K562 (cell line): ENCODE data around the gene TRIM27. TPM values are rescaled to one million over a fixed set of nuclear protein-coding genes. Genes with fewer than 3 reads are reported as not detected.
A peak's percentile ranks its signal among the peaks of the same experiment; 100 is the strongest.

Experiments used
- ATAC-seq: fragments of 200-7000 bp; cut with Tn5 transposase; 3 replicates; pipeline ENCODE4 v1.9.1; 2020; ENCODE audit warnings: moderate library complexity
- BruUV-seq: library from RNA; stranded (reverse); fragments of 400-500 nt; replicated peaks from 2 replicates; lab custom pipeline; 2021; lab: Mats Ljungman, UMichigan
- CTCF ChIA-PET: fragments of 300-600 bp; formaldehyde crosslinking; extraction: SDS; loops from one replicate; lab custom pipeline; 2021; ENCODE audit warnings: low intra/inter-chr PET ratio; lab: Yijun Ruan, JAX
- POLR2A ChIA-PET: fragments of 300-600, 350-650 bp; sonication (Branson Sonifier 250); formaldehyde crosslinking; extraction: SDS; loops from one replicate; lab custom pipeline; 2021; ENCODE audit warnings: antibody characterized with exemption, inconsistent platforms; lab: Yijun Ruan, JAX
- DNase-seq, 4 experiments: peaks; one replicate each; pipeline versions ENCODE4 v3.0.0 to v3.0.0-alpha.2; 2011 to 2018; ENCODE audit warnings: low spot score in 3 of 4, mixed read lengths in 3 of 4; ENCODE audit errors: extremely low read depth in 1 of 4
- FAIRE-seq: peaks from 2 replicates; lab custom pipeline; 2011; peaks lifted over from hg19 to GRCh38; lab: Jason Lieb, UNC
- H2AFZ ChIP-seq: 2 replicates; pipeline ENCODE4 v1.6.0; 2011; ENCODE audit warnings: low read depth, low read length, control low read depth, inconsistent platforms
- H3K27ac ChIP-seq: fragments of 200-600 bp; 3 replicates; pipeline ENCODE4 v1.8.0; 2011; ENCODE audit warnings: low read depth, mild to moderate bottlenecking, control low read depth, inconsistent platforms, low read length, moderate library complexity, mixed read lengths; ENCODE audit errors: extremely low read depth
- H3K27me3 ChIP-seq, 2 experiments: fragments of 300-600 bp in 1 of 2; 2 replicates in 1 of 2; 3 replicates in 1 of 2; pipeline versions ENCODE4 v1.6.0 to v1.8.0; 2011; ENCODE audit warnings: inconsistent platforms in 2 of 2, low read length in 2 of 2, mild to moderate bottlenecking in 1 of 2, mixed read lengths in 1 of 2, moderate library complexity in 1 of 2; ENCODE audit not compliant: control insufficient read depth in 2 of 2, insufficient read depth in 2 of 2
- H3K36me3 ChIP-seq: fragments of 300-600 bp; 3 replicates; pipeline ENCODE4 v1.8.0; 2011; ENCODE audit warnings: mild to moderate bottlenecking, low read length, inconsistent platforms; ENCODE audit not compliant: control insufficient read depth, insufficient read depth
- H3K4me1 ChIP-seq, 2 experiments: fragments of 200-600 bp in 1 of 2; replicated peaks in 1 of 2; 2 replicates in 1 of 2; 3 replicates in 1 of 2; pipeline versions ENCODE4 v1.5.1 to v1.8.0; 2011; ENCODE audit warnings: inconsistent platforms in 2 of 2, low read length in 2 of 2, mild to moderate bottlenecking in 1 of 2, mixed read lengths in 1 of 2, moderate library complexity in 1 of 2; ENCODE audit not compliant: control insufficient read depth in 2 of 2, insufficient read depth in 2 of 2
- H3K4me2 ChIP-seq: 2 replicates; pipeline ENCODE4 v1.6.1; 2011; ENCODE audit warnings: low read length, control low read depth, inconsistent platforms, mixed read lengths; ENCODE audit not compliant: insufficient read depth
- H3K4me3 ChIP-seq: fragments of 200-600 bp; sonication (generic), shearing (Covaris generic); 2 replicates; pipeline ENCODE4 v1.5.1; 2016; ENCODE audit warnings: control low read depth, inconsistent platforms
- H3K79me2 ChIP-seq: fragments of 200-600 bp; 3 replicates; pipeline ENCODE4 v1.8.0; 2011; ENCODE audit warnings: low read length, inconsistent platforms; ENCODE audit not compliant: control insufficient read depth, insufficient read depth
- H3K9ac ChIP-seq, 2 experiments: 2 replicates each; pipeline versions ENCODE4 v1.6.0 to v1.6.1; 2011; ENCODE audit warnings: low read depth in 2 of 2, low read length in 2 of 2, control low read depth in 1 of 2, inconsistent platforms in 1 of 2, mild to moderate bottlenecking in 1 of 2, mixed read lengths in 1 of 2; ENCODE audit not compliant: insufficient read depth in 1 of 2
- H3K9me1 ChIP-seq: one replicate; pipeline ENCODE4 v1.6.0; 2011; ENCODE audit warnings: inconsistent platforms, mild to moderate bottlenecking, low read length, moderate library complexity; ENCODE audit not compliant: control insufficient read depth, insufficient read depth
- H3K9me3 ChIP-seq: replicated peaks from 2 replicates; pipeline ENCODE4 v1.5.1; 2011; ENCODE audit warnings: low read depth, low read length, inconsistent platforms; ENCODE audit not compliant: control insufficient read depth, insufficient read depth
- H4K20me1 ChIP-seq: replicated peaks from 2 replicates; pipeline ENCODE4 v1.6.1; 2011; ENCODE audit warnings: low read length, inconsistent platforms, mixed read lengths; ENCODE audit not compliant: control insufficient read depth, insufficient read depth
- CHD1 ChIP-seq: fragments of 200-600 bp; sonication (generic); IDR thresholded peaks from one replicate; pipeline ENCODE4 v1.6.1; 2012; ENCODE audit warnings: mild to moderate bottlenecking, moderate library complexity, low read length, inconsistent platforms
- GABPA ChIP-seq: fragments of 200-800 bp; sonication (Bioruptor generic); conservative IDR thresholded peaks from 2 replicates; pipeline ENCODE4 v1.6.1; 2016; ENCODE audit warnings: low read depth, missing genetic modification characterization, missing compliant biosample characterization
- MAZ ChIP-seq, 2 experiments: fragments of 450-650 bp in 1 of 2; sonication (generic) in 1 of 2; formaldehyde crosslinking; IDR thresholded peaks in 1 of 2; conservative IDR thresholded peaks in 1 of 2; 2 replicates each; pipeline versions ENCODE4 v1.4.0 to v1.5.0; 2020; ENCODE audit warnings: mild to moderate bottlenecking in 1 of 2, missing genetic modification reagents in 1 of 2
- NCOA1 ChIP-seq: fragments of 450-650 bp; IDR thresholded peaks from 2 replicates; pipeline ENCODE4 v1.6.1; 2016; ENCODE audit warnings: low read depth
- NFRKB ChIP-seq: fragments of 450-650 bp; IDR thresholded peaks from 2 replicates; pipeline ENCODE4 v1.6.1; 2016; ENCODE audit warnings: low read depth
- PKNOX1 ChIP-seq: fragments of 450-650 bp; IDR thresholded peaks from 2 replicates; pipeline ENCODE4 v1.6.1; 2016
- TEAD1 ChIP-seq, 2 experiments: fragments of 450-650 bp in 1 of 2; sonication (generic) in 1 of 2; formaldehyde crosslinking; IDR thresholded peaks; 2 replicates each; pipeline versions ENCODE4 v1.4.0 to v1.8.0; 2020 to 2022; ENCODE audit warnings: mild to moderate bottlenecking in 2 of 2, missing genetic modification reagents in 1 of 2
- UBTF ChIP-seq, 2 experiments: IDR thresholded peaks; 2 replicates each; pipeline ENCODE4 v1.6.1; 2012; ENCODE audit warnings: improper control_type of control experiment in 2 of 2, low read depth in 2 of 2, low read length in 2 of 2, borderline replicate concordance in 1 of 2
- WGBS: fragments of 100-300 bp; shearing (Covaris generic); methylation state at CpG from one replicate; pipeline ENCODE4 v1.1.6; 2016; ENCODE audit warnings: low coverage, mixed read lengths; ENCODE audit not compliant: insufficient coverage; ENCODE audit errors: missing lambda C conversion rate; 5-methylcytosine and 5-hydroxymethylcytosine counted together
- in situ Hi-C: fragments of 300-500 bp; cut with MboI; formaldehyde crosslinking; loops from 4 replicates; pipeline ENCODE4 v1.15.0; 2018; ENCODE audit warnings: inconsistent platforms, mixed read lengths
- intact Hi-C: fragments of 100-400 bp; cut with micrococcal nuclease; formaldehyde crosslinking; loops from 2 replicates; pipeline ENCODE4 v1.14.2; 2022
- polyA plus RNA-seq, 8 experiments: library from polyadenylated mRNA; depleted of rRNA in 4 of 8; stranded (reverse) in 5 of 8; unstranded in 3 of 8; fragments of >200 nt; fragmentation: Nextera tagmentation in 2 of 8; fragmentation: Illumina TruSeq in 1 of 8; extraction: Ambion mirVana in 2 of 8; extraction: Trizol in 1 of 8; gene quantifications; 2 replicates each; pipeline versions ENCODE4 v1.2.1 to v1.2.3, GENCODE V29; 2011 to 2014; ENCODE audit warnings: inconsistent platforms in 1 of 8, missing spikeins in 1 of 8
- total RNA-seq, 7 experiments: library from RNA; depleted of rRNA in 6 of 7; stranded (reverse); fragments of >200 nt in 6 of 7; fragmentation: Illumina TruSeq in 2 of 7; extraction: Trizol in 2 of 7; gene quantifications; 2 replicates each; pipeline versions ENCODE4 v1.2.1 to v1.2.3, GENCODE V29; 2011 to 2021; ENCODE audit warnings: low replicate concordance in 1 of 7
- TF ChIP-seq, protein P1 (sequence below): sonication (generic); formaldehyde crosslinking; IDR thresholded peaks from 2 replicates; pipeline ENCODE4 v1.8.0; 2022; ENCODE audit warnings: mild to moderate bottlenecking, missing genetic modification reagents

Gene TRIM27
- total and polyA plus RNA-seq, 9 of the 15 experiments (the other 6 are each of a cell fraction or from before 2014, with no cell fraction given) = 37.7 to 235 (median 122) TPM

DNA sequence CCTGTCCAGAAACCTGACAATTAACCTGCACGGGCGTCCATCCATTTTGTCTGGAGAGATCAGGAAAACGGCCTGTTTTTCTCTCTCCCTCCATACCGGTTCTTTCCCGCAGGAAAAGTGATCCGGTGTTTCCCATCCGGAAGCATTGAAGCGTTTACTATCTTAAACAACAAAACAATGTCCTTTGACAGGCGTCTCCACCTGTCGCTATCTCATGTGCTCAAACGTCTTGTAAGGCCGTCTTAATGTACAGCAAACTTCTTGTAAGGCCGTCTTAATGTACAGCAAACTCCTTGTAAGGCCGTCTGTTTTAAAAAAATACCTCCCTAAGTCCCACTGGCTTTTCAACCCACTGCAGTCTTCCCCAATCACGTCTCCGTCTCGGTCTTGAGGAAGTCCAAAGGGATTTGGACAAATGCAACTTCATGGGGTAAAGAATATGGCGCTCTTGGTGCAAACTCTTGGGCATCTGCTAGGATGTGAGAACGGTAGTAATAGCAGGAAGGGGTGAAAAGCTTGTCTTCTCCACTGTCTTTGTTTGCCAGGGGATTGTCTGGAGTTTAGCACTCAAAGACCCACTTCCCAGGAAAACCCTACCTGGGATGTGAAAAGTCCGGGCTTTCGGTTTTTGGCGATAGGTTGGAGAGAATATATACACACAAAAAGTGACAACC, 29.9 kb upstream of the TRIM27 start:
- Histone ChIP-seq H3K9ac (peak overlapping the region; percentile 81 to 82; a peak in 3 of 4 replicates), H3K27ac (peak overlapping the region; percentile 76), H3K4me1 (peaks cover 22 to 30% of the 10 kb centered on the region in 2 experiments), H3K36me3 (no peaks in the 10 kb centered on the region), H3K9me3 (peaks cover 1% of the 10 kb centered on the region; the same call in 1 of the 2 replicates), H3K27me3 (no peaks in the 10 kb centered on the region), H2AFZ (peak overlapping the region; percentile 99), H3K79me2 (no peaks in the 10 kb centered on the region), H3K9me1 (no peaks in the 10 kb centered on the region), H4K20me1 (no peaks in the 10 kb centered on the region), H3K4me3 (peak overlapping the region; percentile 43), H3K4me2 (peak overlapping the region; percentile 95)
- FAIRE-seq (no peak), ATAC-seq (peak; percentile 11), DNase-seq (peak in 2 of 4 experiments; percentile 57 to 61)
- BruUV-seq = no TSS peak
- intact Hi-C loops = loop anchor here (1.0 to 2.0 kb wide), 3 partner anchors 9 to 63 kb away; no protein-coding TSS in a partner anchor
- POLR2A ChIA-PET = interaction anchor here (0.8 to 1.5 kb wide), 2 partner anchors 28 to 57 kb away, joined by 3 to 7 read pairs; no protein-coding TSS in a partner anchor
- in situ Hi-C loops = no loop called here
- CTCF ChIA-PET = interaction anchor here (0.7 to 2.1 kb wide), 2 partner anchors 27 to 47 kb away, joined by 4 to 5 read pairs; no protein-coding TSS in a partner anchor
- WGBS = 14% methylated on average over 22 of the region's 22 CpGs
- TF ChIP-seq MAZ (CRISPR knock-in tag; conservative IDR thresholded peaks at IDR 0.05 in 1 of 2, IDR thresholded peaks at IDR 0.05 in 1 of 2) (0 out of 4 replicates have a peak, but pooled peaks of 1 of the 2 experiments have one; percentile 5), NCOA1 (0 out of 2 replicates have a peak, but pooled peaks have one; percentile 23), NFRKB (0 out of 2 replicates have a peak, but pooled peaks have one; percentile 19), TEAD1 (CRISPR knock-in tag; IDR thresholded peaks at IDR 0.05) (0 out of 4 replicates have a peak, but pooled peaks of 1 of the 2 experiments have one; percentile 16), GABPA (tag) (0 out of 2 replicates have a peak, but pooled peaks have one; percentile 25), CHD1 (peak; percentile 4), UBTF (IDR thresholded peaks at IDR 0.05; ENCODE audit: borderline replicate concordance in 1 of 2, low read depth in 2 of 2, low read length in 2 of 2) (0 out of 4 replicates have a peak, but pooled peaks of 1 of the 2 experiments have one; percentile 25), PKNOX1 (peak; percentile 59; the same call in 1 of the 2 replicates)
- TF ChIP-seq, protein P1, sequence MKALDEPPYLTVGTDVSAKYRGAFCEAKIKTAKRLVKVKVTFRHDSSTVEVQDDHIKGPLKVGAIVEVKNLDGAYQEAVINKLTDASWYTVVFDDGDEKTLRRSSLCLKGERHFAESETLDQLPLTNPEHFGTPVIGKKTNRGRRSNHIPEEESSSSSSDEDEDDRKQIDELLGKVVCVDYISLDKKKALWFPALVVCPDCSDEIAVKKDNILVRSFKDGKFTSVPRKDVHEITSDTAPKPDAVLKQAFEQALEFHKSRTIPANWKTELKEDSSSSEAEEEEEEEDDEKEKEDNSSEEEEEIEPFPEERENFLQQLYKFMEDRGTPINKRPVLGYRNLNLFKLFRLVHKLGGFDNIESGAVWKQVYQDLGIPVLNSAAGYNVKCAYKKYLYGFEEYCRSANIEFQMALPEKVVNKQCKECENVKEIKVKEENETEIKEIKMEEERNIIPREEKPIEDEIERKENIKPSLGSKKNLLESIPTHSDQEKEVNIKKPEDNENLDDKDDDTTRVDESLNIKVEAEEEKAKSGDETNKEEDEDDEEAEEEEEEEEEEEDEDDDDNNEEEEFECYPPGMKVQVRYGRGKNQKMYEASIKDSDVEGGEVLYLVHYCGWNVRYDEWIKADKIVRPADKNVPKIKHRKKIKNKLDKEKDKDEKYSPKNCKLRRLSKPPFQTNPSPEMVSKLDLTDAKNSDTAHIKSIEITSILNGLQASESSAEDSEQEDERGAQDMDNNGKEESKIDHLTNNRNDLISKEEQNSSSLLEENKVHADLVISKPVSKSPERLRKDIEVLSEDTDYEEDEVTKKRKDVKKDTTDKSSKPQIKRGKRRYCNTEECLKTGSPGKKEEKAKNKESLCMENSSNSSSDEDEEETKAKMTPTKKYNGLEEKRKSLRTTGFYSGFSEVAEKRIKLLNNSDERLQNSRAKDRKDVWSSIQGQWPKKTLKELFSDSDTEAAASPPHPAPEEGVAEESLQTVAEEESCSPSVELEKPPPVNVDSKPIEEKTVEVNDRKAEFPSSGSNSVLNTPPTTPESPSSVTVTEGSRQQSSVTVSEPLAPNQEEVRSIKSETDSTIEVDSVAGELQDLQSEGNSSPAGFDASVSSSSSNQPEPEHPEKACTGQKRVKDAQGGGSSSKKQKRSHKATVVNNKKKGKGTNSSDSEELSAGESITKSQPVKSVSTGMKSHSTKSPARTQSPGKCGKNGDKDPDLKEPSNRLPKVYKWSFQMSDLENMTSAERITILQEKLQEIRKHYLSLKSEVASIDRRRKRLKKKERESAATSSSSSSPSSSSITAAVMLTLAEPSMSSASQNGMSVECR (CRISPR knock-in tag) = 0 out of 2 replicates have a peak, but pooled peaks have one; percentile 37
